GM18868 (cell line): ENCODE data around the gene C16orf74.

Source experiments
- ATAC-seq: cut with Tn5 transposase; IDR thresholded peaks from one replicate; pipeline ENCODE4 v1.9.1; 2021; ENCODE audit warnings: mild to moderate bottlenecking, moderate library complexity; ENCODE audit not compliant: unreplicated experiment

Gene C16orf74

DNA sequence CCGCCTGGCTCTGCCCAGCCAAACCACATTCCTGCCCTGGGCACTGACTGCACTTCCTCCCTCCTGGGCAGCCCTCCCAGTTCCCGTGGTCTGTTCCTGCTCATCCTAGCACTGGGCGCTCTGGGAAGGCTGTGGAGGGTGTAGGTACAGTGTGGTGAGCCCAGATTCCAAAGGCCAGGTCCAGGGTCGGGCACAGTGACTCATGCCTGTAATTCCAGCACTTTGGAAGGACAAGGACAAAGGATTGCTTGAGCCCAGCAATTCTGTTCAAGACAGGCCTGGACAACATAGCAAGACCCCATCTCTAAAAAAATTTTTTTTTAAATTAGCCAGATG is 30.6 kb downstream of the C16orf74 start:
- ATAC-seq: no peak

DNA sequence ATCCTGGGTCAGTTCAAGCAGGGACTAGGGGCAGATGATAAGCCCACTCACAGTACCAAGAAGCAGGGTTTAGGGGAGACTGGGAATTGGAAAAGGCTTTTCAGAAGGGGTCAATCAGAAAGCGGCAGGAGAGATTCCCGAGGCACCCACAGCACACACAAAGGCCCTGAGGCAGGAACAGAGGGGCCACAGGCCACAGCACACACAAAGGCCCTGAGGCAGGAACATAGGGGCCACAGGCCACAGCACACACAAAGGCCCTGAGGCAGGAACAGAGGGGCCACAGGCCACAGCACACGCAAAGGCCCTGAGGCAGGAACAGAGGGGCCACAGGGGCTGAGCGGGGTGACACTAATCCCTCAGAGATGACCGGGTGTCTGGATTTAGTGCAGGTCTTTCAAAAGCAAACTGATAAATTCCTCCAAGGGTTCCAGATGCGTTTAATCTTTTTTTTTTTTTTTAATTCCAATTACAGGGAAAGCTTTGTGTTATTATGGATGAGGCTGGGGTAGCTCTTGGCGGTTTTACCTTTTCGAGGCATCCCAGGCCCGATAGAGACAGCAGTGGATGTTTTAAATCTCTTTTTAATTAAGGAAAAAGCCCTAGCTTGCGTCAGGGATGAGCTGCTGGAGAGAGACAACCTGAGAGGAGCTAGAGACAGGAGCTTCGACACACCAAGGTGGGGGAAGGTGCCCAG is 31.1 kb downstream of the C16orf74 start:
- ATAC-seq: no peak

DNA sequence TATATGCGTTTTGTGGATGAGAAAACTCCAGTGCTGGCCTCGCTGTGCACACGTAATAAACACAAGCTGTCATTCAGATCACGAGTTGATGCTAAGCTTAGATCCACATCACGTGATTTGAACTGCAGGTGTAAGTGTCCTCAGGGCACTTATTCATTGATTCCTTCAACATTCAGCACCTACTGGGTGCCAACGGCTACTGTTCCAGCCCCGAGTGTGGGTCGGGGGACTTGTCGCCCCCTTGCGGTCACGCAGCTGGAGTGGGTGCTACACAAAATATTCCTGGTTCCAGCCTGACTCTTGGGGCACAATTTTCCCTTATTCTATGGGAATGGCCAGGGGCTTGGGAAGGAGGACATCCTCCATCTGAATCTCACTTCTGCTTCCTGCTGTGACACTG is 32.2 kb downstream of the C16orf74 start:
- ATAC-seq: no peak

DNA sequence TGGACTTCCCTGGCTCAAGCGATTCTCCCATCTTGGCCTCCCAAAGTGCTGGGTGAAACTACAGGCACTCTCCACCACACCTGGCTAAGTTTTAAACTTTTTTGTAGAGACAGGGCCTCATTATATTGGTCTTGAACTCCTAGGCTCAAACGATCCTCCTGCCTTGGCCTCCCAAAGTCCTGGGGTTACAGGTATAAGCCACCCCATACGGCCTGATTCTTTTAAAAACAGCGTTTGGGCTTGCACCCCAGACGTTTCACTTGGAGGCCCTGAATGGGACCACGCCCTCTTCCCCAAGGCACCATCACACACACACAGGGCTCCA is 32.8 kb downstream of the C16orf74 start:
- no peak for ATAC-seq

DNA sequence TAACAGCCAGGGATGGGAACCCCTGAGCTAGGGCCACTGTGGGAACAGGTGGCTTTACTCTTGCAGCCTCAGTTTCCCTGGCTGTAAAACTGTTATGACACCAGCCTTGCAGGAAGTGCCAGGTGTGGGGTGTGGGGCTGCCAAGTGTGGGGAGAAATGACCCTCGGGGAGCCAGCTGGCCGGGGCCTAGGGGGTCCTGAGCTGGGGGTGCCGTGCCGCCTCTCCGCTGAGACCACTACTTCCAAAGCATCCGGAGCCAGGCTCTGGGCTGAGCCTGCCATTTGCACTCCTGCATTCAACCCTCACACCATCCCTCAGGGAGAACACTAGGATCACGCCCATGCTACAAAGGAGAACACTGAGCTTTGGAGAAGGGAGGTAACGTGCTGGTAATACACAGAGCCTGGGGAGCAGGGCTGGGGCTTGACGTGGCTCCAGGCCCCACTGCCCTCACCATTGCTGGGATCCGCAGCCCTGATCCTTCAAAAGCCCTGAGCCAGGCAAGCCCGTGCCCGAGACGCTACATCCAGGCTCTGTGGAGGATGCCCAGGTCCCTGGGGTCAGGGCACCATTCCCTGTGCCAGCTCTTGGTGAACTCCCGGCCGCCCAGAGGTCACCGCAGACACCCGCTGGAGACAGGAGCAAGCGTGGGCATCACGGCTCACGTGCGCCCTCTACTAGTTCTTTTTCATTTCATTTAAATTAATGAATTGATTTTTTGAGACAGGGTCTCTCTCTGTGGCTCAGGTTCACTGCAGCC is 33.3 kb downstream of the C16orf74 start:
- no peak for ATAC-seq

DNA sequence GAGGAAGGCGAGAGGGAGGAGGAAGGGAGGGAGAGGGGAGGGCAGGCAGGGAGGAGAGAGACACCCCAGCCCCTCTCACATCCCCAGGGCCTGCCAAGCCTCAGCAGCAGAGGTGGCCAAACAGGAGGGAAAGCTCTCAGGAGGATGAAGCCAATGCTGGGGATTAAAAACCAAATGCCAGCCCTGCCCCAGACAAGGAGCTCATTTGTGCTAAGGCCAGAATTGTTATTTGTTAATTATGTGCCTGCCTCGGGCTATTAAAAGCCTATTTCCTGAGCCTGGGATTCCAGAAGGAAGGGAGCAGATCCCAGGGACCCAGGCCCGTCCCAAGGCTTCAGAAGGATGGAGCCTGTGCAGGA is 34.2 kb downstream of the C16orf74 start:
- ATAC-seq: no peak

DNA sequence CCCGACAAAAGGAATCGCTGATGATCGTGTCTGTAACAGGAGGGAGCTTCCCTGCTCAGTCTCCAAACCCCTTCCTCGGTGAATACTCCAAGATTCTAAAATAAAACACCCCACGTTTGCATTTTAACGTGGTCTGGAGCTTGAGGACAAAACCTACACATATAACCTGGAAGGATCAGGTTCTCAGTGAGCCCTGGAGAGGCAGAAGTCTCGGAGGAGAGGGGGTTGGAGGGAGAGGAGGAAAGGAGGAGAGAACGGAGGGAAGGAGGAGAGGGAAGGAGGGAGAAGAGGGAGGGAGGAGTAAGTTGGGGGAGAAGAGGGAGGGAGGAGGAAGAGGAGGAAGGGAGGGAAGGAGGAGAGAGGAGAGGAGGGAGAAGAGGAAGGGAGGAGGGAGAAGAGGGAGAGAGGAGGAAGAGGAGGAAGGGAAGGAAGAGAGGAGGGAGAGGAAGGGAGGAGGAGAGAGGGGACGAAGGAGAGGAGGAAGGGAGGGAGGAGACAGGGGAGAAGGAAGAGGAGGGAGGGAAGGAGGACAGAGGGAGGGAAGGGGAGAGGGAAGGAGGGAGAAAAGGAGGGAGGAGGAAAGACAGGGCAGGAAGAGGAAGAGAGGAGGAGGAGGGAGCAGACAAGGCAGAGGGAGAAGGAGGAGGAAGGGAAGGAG is 34.7 kb downstream of the C16orf74 start:
- no peak for ATAC-seq

DNA sequence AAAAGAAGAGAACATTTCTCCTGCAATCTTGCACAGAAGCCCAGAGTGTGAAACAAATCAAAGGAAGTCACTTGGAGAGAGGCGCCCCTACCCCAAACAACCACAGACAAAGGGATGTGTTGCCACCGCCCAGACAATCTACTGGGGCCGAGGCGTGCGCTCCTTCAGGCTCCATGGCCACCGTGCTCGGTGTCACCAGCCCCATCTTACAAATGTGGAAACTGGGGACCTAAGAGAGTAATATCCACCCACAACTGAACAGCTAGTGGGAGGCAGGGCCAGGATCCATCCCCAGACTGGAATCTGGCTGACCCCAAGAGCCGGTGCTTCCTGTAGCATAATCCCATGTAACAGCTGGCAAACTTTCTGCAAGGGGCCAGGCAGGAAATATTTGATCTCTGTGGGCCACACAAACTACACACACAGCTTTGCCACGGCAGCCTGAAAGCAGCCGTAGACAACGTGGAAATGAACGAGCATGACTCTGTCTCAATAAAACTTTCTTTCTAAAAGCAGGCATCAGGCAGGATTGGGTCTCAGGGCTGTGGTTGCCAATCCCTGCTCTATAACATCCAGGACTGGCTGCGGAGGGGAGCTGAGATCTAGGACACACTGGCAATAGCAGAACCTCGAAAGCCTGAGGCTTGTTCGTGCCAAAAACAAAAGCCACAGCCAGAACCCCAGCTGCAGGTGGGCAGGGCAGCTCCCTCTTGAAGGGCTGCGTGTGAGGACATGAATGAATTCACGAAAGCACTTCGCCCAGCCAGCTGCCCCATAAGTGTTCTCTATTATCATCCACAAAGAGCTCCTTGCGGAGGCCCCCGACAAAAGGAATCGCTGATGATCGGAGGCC is 35.5 kb downstream of the C16orf74 start:
- ATAC-seq: no peak

DNA sequence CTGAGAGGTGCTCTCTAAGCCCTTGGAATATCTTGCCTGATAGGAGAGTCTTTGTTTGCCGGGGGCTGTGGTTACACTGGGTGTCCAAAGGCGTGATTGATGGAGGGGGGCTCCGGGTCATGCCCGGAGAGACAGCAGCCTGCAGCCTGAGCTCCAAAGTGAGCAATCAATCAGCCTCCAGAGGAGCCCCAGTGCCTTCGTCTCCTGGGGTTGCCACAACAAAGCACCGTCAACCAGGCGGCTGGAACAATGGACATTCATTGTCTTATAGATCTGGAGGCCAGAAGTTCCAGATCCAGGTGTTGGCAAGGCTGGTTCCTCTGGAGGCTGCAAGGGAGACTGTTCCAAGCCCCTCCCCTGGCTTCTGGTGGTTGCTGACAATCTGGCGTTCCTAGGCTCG is 38.1 kb downstream of the C16orf74 start:
- ATAC-seq: no peak

DNA sequence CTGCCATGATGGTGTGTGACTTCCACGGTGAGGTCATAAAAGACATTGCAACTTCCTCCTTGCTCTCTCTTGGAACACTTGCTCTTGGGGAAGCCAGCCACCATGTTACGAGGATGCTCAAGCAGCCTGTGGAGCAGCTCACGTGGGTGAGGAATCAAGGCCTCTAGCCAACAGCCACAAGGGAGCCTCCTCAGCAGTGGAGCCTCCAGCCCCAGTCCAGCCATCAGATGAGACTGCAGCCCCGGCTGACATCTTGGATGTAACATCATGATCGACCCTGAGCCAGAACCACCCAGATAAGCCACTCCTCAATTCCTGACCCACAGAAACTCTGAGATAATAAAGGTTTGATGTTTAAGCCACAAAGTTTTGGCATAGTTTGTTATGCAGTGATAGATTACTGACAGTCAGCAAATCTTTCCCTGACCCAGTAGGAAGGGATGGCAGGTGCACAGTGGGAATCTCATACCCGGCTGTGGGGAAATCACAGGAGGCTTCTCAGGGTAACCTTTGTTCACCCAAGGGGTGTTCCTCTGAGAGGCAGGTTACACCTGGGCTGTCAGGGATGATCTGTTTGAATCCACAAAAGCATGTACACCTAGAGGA is 38.8 kb downstream of the C16orf74 start:
- ATAC-seq: no peak

DNA sequence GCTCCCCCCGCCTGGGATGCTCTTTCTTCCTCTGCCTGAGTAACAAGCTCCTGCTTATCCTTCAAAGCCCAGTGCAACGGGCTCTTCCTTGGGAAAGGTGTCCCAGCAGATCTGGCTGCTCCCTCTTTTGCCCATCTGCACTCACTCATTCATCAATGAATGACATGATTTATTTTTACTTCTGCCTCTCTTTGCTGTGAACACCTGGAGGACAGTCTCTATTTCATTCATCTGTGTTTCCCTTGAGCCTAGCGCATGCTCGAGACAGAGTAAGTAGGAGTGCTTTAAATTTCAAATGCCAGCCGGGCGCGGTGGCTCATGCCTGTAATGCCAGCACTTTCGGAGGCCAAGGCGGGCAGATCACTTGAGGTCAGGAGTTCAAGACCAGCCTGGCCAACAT is 40.2 kb downstream of the C16orf74 start:
- ATAC-seq: no peak

DNA sequence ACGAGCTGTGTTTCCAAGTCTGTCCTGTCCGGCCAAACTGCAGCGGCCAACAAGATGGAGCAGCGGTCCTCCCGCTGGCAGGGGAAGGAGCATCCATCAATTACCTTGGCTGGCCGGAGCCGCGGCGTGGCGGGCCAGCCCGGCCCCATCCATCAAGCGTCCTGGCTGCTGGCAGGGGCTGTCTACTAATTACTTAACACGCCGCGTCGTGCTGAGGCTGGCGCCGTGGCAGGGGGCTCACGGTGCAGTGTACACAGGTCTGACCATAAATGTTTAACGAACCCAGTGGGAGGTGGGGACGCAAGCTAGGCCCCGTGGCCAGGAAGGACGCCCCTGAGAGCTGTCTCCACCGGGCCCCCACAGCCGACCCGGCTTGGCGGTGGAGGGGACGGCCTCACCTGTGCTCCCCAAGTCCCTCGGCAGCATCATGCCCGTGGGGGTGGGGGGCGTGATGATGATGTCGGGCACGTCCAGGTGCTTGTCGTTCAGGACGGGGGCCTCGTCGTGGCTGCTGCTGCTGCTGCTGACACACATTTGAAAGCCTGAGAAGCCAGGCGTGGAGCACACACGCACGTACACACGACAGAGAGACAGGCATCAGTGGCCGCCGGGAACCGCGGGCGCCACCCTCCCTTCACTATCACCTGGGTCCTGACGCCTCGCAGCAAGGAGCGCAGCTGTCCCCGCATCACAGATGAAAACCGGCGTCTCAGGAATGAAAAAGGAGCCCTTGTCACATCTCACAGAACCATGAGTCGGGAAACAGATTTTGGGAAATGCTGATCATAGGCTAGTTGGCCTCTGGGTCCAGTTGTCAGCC is 40.9 kb downstream of the C16orf74 start:
- no peak for ATAC-seq

DNA sequence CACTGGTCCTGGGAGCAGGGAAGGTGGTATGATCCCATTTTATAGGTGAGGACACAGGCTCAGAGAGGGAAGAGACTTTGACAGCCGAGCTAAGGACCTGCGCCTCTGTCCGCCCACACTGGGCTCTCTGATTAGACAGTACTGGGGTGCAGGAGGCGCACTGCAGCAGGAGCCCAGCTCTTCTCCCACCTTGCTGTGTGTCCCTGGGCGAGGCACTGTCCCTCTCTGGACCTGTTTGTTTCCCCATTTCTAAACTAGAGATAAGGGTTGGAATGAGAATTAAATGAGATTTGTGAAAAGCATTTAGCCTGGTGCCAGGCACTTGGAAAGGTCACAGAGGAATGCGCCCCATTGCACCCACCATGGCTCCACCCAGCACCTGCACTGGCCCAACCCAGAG is 42.6 kb downstream of the C16orf74 start:
- no peak for ATAC-seq

DNA sequence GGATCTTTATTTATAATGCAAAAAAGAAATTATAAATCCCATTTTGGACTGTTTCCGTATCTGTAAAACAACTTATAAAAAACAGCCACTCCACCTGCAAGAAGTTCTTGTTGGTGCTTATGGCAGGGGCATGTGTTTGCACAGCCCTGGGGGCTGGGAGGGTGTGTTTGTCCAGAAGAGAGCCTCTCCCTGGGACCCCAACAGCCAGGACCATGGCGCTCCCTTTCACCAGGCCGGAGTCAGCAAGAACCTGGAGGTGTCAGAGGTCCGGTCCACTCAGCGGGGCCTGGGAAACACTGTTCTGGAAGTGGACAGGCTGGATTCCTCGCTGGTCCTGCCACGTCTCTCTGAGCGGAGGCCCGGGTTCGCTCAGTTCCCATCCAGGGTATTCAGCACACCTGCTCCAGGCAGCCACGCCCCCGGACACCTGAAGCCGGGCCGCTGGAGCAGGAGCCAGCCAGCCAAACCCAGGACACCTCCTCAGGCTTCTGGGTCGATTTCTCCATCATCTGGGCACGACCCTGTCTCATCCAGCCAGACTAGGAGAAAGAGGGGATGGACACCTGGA is 43.3 kb downstream of the C16orf74 start:
- no peak for ATAC-seq

DNA sequence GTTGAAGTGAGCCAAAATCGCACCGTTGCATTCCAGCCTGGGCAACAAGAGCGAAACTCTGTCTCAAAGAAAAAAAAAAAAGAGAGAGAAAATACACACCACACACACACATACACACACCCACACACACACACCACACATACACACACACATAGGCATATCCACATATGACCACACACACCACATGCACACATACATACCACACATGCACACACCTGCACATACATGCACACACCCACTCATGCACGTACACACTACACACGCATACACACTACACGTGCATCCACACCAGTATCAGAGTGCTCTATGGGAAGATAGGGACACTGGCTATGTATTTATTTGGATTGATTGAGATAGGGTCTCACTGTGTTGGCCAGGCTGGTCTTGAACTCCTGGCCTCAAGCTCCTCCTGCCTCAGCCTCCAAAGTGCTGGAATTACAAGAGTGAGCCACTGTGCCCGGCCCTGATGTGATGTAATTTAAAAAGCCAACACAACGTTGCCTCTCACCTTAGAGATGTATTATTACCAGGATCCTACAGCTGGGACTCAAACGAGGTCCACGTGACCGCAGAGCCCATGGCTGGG is 44.4 kb downstream of the C16orf74 start:
- ATAC-seq: no peak

DNA sequence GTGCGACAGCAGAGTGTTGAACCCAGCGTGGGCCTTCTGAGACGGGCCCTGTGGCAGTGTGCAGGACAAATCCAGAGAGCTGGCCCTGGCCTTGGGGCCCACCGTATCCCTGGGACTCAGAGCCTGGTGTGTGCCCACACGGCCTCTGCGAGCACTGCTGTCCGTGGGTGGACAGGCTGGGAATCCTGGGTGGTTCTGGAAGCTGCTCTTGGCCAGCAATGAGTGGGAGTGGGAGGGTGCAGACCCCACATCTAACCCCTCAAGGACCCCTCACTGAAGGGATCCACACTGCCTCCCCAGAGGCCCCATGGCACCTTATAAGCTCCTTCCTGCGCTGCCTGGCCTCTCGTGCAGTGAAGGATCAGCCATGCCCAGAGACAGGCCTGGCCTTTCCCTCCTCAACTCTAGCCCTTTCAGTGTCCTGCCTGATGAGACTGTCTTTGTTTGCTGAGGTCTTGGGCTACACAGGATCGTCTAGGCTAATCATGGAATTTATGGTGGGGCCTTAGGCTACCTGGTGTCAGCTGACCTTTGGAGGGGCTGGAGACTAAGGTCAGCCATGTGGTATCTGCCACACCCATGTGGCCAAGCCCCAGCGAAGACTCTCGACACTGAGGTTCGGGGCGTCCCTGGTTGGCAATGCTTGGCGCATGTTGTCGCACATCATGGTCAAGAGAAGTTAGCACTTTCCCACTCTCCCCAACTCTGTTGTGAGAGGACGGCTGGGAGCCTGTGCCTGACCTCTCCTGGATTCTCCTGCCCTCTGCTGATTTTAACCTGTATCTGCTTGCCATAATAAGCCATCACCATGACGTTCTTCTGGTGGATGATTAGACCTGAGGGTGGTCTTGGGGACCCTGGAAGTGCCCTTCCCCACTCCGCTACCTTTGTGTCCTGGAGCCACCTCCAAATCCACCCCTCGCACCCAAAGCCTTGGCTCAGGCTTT is 45.7 kb downstream of the C16orf74 start:
- ATAC-seq: no peak

DNA sequence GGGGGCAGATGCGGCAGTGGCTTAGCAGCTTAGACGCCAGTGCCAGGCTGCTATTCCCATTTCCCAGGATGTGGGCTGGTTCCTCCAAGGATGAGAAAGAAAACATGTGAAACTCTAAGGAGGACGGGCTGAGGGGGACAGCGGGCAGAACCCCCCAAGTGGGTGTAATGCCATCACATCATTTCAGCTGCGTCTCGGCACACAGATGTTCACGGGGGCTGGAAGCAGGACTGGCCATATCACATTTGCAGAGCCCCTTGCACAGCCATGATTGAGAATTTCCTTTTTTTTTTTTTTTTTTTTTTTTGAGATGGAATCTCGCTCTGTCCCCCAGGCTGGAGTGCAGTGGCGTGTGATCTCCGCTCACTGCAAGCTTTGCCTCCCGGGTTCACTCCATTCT is 46.9 kb downstream of the C16orf74 start:
- no peak for ATAC-seq

DNA sequence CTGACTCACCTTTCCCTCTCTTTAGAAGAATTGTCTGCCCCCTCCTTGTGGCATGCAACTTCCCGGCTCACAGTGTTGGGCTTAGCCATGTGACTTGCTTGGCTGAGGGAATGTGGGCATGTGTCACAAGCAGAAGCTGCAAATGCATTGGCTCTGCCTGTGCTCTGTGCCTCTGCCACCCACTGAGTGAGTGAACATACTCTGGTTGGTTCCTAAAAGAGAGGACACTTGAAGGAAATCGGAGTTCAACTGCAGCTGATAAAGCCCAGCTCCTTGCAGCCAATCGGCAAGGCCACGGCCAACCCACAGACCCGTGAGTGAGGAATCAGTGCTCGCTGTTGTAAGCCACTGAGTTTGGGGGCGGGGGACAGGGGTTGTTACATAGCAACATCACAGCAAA is 51.3 kb downstream of the C16orf74 start:
- ATAC-seq: no peak
